Measurements from ENCODE around the gene MPHOSPH6. TPM values are rescaled to one million over a fixed set of nuclear protein-coding genes. Genes with fewer than 3 reads are reported as not detected.
"Not testable (repeated sequence)": the region's sequence is repeated elsewhere in the genome, so short reads cannot be mapped to it uniquely, and the experiment has no call there.

The MPHOSPH6 gene
- total RNA-seq, 4 donors from 2014 or later, result 13.8 to 21.0 (median 14.6) TPM

GRCh38 chr16:82146957-82147356 lies 23.1 kb downstream of the MPHOSPH6 start:
- no peaks in the 10 kb centered on the region for H3K27me3 ChIP-seq
- ATAC-seq, result no peak

GRCh38 chr16:82146556-82146955 lies 23.5 kb downstream of the MPHOSPH6 start:
- no peak for TF ChIP-seq POLR2AphosphoS5 (IDR thresholded peaks at IDR 0.05)
- TF ChIP-seq, protein P1, sequence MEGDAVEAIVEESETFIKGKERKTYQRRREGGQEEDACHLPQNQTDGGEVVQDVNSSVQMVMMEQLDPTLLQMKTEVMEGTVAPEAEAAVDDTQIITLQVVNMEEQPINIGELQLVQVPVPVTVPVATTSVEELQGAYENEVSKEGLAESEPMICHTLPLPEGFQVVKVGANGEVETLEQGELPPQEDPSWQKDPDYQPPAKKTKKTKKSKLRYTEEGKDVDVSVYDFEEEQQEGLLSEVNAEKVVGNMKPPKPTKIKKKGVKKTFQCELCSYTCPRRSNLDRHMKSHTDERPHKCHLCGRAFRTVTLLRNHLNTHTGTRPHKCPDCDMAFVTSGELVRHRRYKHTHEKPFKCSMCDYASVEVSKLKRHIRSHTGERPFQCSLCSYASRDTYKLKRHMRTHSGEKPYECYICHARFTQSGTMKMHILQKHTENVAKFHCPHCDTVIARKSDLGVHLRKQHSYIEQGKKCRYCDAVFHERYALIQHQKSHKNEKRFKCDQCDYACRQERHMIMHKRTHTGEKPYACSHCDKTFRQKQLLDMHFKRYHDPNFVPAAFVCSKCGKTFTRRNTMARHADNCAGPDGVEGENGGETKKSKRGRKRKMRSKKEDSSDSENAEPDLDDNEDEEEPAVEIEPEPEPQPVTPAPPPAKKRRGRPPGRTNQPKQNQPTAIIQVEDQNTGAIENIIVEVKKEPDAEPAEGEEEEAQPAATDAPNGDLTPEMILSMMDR (IDR thresholded peaks at IDR 0.05), result no peak
- TF ChIP-seq POLR2A (IDR thresholded peaks at IDR 0.05), result no peak
- no peak for TF ChIP-seq EP300 (IDR thresholded peaks at IDR 0.05)
- WGBS, 2 donors (ENCODE audit: low coverage in 1 of 2), result 90 to 100% methylated on average over 2 of the region's 3 CpGs
- ATAC-seq, result no peak
- Histone ChIP-seq H3K4me3 (no peak overlapping the region), H3K27ac (no peak overlapping the region), H3K4me1 (no peaks in the 10 kb centered on the region), H3K9me3 (no peaks in the 10 kb centered on the region), H3K27me3 (no peaks in the 10 kb centered on the region), H3K36me3 (peaks cover 0 to 32% of the 10 kb centered on the region in 2 donors)

More at GRCh38 chr16:82146957-82147356, 23.1 kb downstream of the MPHOSPH6 start:
- no peak overlapping the region for H3K27ac ChIP-seq
- WGBS, 2 donors (ENCODE audit: low coverage in 1 of 2), result 78 to 100% methylated on average over 2 to 4 of the region's 5 CpGs
- TF ChIP-seq, protein P1 (IDR thresholded peaks at IDR 0.05), result no peak
- TF ChIP-seq POLR2AphosphoS5 (IDR thresholded peaks at IDR 0.05), result no peak
- peaks cover 0 to under 1% (median 0%) of the 10 kb centered on the region in 3 donors for H3K4me1 ChIP-seq
- no peaks in the 10 kb centered on the region for H3K9me3 ChIP-seq
- H3K36me3 ChIP-seq, result peaks cover 0 to 32% of the 10 kb centered on the region in 2 donors
- no peak overlapping the region for H3K4me3 ChIP-seq

DNA sequence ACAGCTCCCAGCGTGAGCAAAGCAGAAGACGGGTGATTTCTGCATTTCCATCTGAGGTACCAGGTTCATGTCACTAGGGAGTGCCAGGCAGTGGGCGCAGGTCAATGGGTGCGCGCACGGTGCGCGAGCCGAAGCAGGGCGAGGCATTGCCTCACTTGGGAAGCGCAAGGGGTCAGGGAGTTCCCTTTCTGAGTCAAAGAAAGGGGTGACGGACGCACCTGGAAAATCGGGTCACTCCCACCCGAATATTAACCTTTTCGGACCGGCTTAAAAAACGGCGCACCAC lies 30.8 kb downstream of the MPHOSPH6 start:
- 85% methylated on average over 2 of the region's 19 CpGs; no CpG with 5 or more reads in 1 of the 2 donors for WGBS, 2 donors (ENCODE audit: low coverage in 1 of 2)
- H3K9me3 ChIP-seq, H3K27ac ChIP-seq, H3K36me3 ChIP-seq, ATAC-seq, H3K27me3 ChIP-seq, H3K4me3 ChIP-seq, H3K4me1 ChIP-seq: not testable (repeated sequence)

DNA sequence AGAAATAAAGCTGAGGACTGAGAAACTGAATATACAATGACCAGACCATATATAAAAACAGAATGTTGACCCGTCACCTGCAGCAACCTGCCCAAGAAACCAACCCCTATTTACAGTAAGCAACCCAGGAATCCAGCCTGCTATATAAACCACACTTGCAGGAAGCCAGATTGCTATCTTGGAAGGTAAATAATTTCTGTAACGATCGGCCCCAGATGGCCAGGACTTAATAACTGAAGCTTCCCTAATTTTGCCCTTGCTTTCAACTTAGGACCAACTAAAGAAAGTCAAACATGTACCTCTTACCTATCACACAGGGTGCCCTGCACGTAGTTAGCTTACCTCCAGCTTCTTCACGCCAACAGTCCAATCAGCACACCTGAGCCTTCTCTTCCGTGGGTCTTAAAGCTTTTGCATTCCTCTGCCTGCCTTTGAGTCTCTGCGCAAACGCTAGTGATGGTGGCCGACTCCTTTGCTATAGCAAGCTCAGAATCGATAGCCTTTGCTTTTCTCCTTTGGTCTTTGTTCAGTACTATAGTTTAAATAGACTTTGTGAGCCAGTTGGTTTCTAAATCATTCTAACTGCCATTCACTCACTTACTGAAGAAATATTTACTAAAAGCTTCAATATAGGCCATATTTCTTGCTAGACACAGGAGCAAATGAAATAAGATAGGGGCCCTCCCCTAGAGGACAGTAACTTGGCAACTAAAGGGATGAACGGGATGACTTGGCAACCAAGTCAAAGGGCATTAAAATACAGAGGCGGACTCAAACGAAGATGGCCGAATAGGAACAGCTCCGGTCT lies 31.3 kb downstream of the MPHOSPH6 start:
- Histone ChIP-seq H3K4me1 (no peaks in the 10 kb centered on the region), H3K4me3 (no peak overlapping the region), H3K36me3 (no peaks in the 10 kb centered on the region), H3K9me3 (no peaks in the 10 kb centered on the region), H3K27me3 (no peaks in the 10 kb centered on the region), H3K27ac (no peak overlapping the region)
- 86 to 97% methylated on average over 7 to 12 of the region's 15 CpGs for WGBS, 2 donors (ENCODE audit: low coverage in 1 of 2)
- ATAC-seq, result no peak
- TF ChIP-seq EP300 (IDR thresholded peaks at IDR 0.05) (no peak), POLR2A (IDR thresholded peaks at IDR 0.05) (no peak), POLR2AphosphoS5 (IDR thresholded peaks at IDR 0.05) (no peak)
- TF ChIP-seq, protein P1 (IDR thresholded peaks at IDR 0.05), result no peak

DNA sequence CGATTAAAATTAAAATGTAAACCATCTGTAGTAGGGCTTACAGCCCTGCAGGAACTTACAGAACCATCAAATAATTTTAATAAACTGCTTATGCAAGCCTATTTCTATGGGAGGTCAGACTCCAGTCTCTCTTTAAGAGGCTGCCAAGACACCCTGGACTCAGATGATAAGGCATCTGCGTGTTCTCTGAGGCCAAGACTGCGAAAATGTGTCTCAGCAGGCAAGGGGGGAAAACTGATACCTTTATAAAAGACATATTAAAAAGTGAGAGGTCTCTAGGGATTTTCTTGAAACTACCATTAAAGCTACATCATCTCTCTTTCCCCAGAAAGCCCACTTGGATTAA lies 32.2 kb downstream of the MPHOSPH6 start:
- Histone ChIP-seq H3K9me3 (no peaks in the 10 kb centered on the region), H3K27me3 (no peaks in the 10 kb centered on the region), H3K27ac (no peak overlapping the region), H3K36me3 (no peaks in the 10 kb centered on the region), H3K4me1 (no peaks in the 10 kb centered on the region), H3K4me3 (no peak overlapping the region)
- no peak for ATAC-seq
- 56 to 78% methylated on average over 3 of the region's 3 CpGs for WGBS, 2 donors (ENCODE audit: low coverage in 1 of 2)
- TF ChIP-seq, protein P1 (IDR thresholded peaks at IDR 0.05), result no peak
- TF ChIP-seq POLR2AphosphoS5 (IDR thresholded peaks at IDR 0.05) (no peak), POLR2A (IDR thresholded peaks at IDR 0.05) (no peak), EP300 (IDR thresholded peaks at IDR 0.05) (no peak)
